ENCODE data around the gene S100A12. TPM values are rescaled to one million over a fixed set of nuclear protein-coding genes. Genes with fewer than 3 reads are reported as not detected.

The S100A12 gene
- total RNA-seq, 1 donor from 2014 or later, result not detected

GRCh38 chr1:153345187-153346076 is 30.0 kb downstream of the S100A12 start:
- peaks cover 12% of the 10 kb centered on the region for H3K4me1 Mint-ChIP-seq (ENCODE audit: low read depth)
- TF ChIP-seq CTCF (IDR thresholded peaks at IDR 0.05; ENCODE audit: unreplicated experiment), result no peak
- DNase-seq (ENCODE audit: low spot score, unreplicated experiment), result peak; percentile 3
- H3K27me3 Mint-ChIP-seq, result peaks cover 14% of the 10 kb centered on the region
- no peaks in the 10 kb centered on the region for H3K36me3 Mint-ChIP-seq (ENCODE audit: insufficient read depth)
- no peaks in the 10 kb centered on the region for H3K9me3 Mint-ChIP-seq (ENCODE audit: low read depth)
- H3K27ac Mint-ChIP-seq, result no peak overlapping the region
- H3K4me3 Mint-ChIP-seq (ENCODE audit: low read depth), result no peak overlapping the region

GRCh38 chr1:153344718-153345025 is 30.7 kb downstream of the S100A12 start:
- peaks cover 12% of the 10 kb centered on the region for H3K4me1 Mint-ChIP-seq (ENCODE audit: low read depth)
- no peaks in the 10 kb centered on the region for H3K36me3 Mint-ChIP-seq (ENCODE audit: insufficient read depth)
- DNase-seq (ENCODE audit: low spot score, unreplicated experiment), result no peak
- H3K4me3 Mint-ChIP-seq (ENCODE audit: low read depth), result no peak overlapping the region
- TF ChIP-seq CTCF (IDR thresholded peaks at IDR 0.05; ENCODE audit: unreplicated experiment), result no peak
- H3K27me3 Mint-ChIP-seq, result peaks cover 13% of the 10 kb centered on the region
- H3K9me3 Mint-ChIP-seq (ENCODE audit: low read depth), result no peaks in the 10 kb centered on the region
- H3K27ac Mint-ChIP-seq, result no peak overlapping the region

- no peak overlapping the region for H3K4me3 Mint-ChIP-seq (ENCODE audit: low read depth)
- peak; percentile 5 for DNase-seq (ENCODE audit: low spot score, unreplicated experiment)
- no peaks in the 10 kb centered on the region for H3K36me3 Mint-ChIP-seq (ENCODE audit: insufficient read depth)
- H3K27me3 Mint-ChIP-seq, result peaks cover 7% of the 10 kb centered on the region
- no peak for TF ChIP-seq CTCF (IDR thresholded peaks at IDR 0.05; ENCODE audit: unreplicated experiment)
- peaks cover 12% of the 10 kb centered on the region for H3K4me1 Mint-ChIP-seq (ENCODE audit: low read depth)
- peak overlapping the region; percentile 9 for H3K27ac Mint-ChIP-seq
- H3K9me3 Mint-ChIP-seq (ENCODE audit: low read depth), result no peaks in the 10 kb centered on the region
Measured at GRCh38 chr1:153343811-153344717, 31.4 kb downstream of the S100A12 start.

- no peaks in the 10 kb centered on the region for H3K9me3 Mint-ChIP-seq (ENCODE audit: low read depth)
- no peak overlapping the region for H3K4me3 Mint-ChIP-seq (ENCODE audit: low read depth)
- peak overlapping the region; percentile 9 for H3K27ac Mint-ChIP-seq
- TF ChIP-seq CTCF (IDR thresholded peaks at IDR 0.05; ENCODE audit: unreplicated experiment), result no peak
- peaks cover 14% of the 10 kb centered on the region for H3K4me1 Mint-ChIP-seq (ENCODE audit: low read depth)
- no peaks in the 10 kb centered on the region for H3K36me3 Mint-ChIP-seq (ENCODE audit: insufficient read depth)
- DNase-seq (ENCODE audit: low spot score, unreplicated experiment), result no peak
- peaks cover 4% of the 10 kb centered on the region for H3K27me3 Mint-ChIP-seq
Measured at GRCh38 chr1:153343040-153343681, 32.3 kb downstream of the S100A12 start.

GRCh38 chr1:153342178-153342577 is 33.2 kb downstream of the S100A12 start:
- no peaks in the 10 kb centered on the region for H3K36me3 Mint-ChIP-seq (ENCODE audit: insufficient read depth)
- H3K4me1 Mint-ChIP-seq (ENCODE audit: low read depth), result peaks cover 15% of the 10 kb centered on the region
- H3K4me3 Mint-ChIP-seq (ENCODE audit: low read depth), result no peak overlapping the region
- DNase-seq (ENCODE audit: low spot score, unreplicated experiment), result no peak
- H3K27me3 Mint-ChIP-seq, result peaks cover 4% of the 10 kb centered on the region
- no peaks in the 10 kb centered on the region for H3K9me3 Mint-ChIP-seq (ENCODE audit: low read depth)
- TF ChIP-seq CTCF (IDR thresholded peaks at IDR 0.05; ENCODE audit: unreplicated experiment), result no peak
- no peak overlapping the region for H3K27ac Mint-ChIP-seq

Measured in progenitor cell of endocrine pancreas (in vitro differentiated cells).